Midbrain (tissue), 1 donor: ENCODE measurements around the gene GCLC.
"Not testable (repeated sequence)": the region's sequence is repeated elsewhere in the genome, so short reads cannot be mapped to it uniquely, and the experiment has no call there.

Experiments
- DNase-seq: peaks from one replicate; lab custom pipeline; 2025; lab: John Stamatoyannopoulos, UW

The GCLC gene

GRCh38 chr6:53492860-53493634 is 51.9 kb downstream of the GCLC start:
- DNase-seq: peak; percentile 86

- DNase-seq: no peak
These were observed 57.8 kb downstream of the GCLC start for GRCh38 chr6:53487080-53487479.

GRCh38 chr6:53486679-53487078 is 58.2 kb downstream of the GCLC start:
- no peak for DNase-seq

- peak; percentile 91 for DNase-seq
These were observed 60.2 kb downstream of the GCLC start for GRCh38 chr6:53484476-53485280.

- DNase-seq: peak; percentile 69
These were observed 61.2 kb downstream of the GCLC start for GRCh38 chr6:53483423-53484353.

- no peak for DNase-seq
These were observed 63.6 kb downstream of the GCLC start for GRCh38 chr6:53481323-53481722.

- not testable (repeated sequence) for DNase-seq
These were observed 64.1 kb downstream of the GCLC start for GRCh38 chr6:53480774-53481173.

- DNase-seq: no peak
These were observed 65.0 kb downstream of the GCLC start for GRCh38 chr6:53479871-53480270.

GRCh38 chr6:53476964-53477363 is 67.9 kb downstream of the GCLC start:
- DNase-seq: no peak

- DNase-seq: no peak
These were observed 70.9 kb downstream of the GCLC start for GRCh38 chr6:53474010-53474409.

- DNase-seq: no peak
These were observed 75.7 kb downstream of the GCLC start for GRCh38 chr6:53469163-53469562.

- DNase-seq: no peak
These were observed 78.6 kb downstream of the GCLC start for GRCh38 chr6:53466257-53466656.

GRCh38 chr6:53465732-53466131 is 79.2 kb downstream of the GCLC start:
- DNase-seq: no peak

GRCh38 chr6:53464927-53465460 is 79.9 kb downstream of the GCLC start:
- DNase-seq: no peak

GRCh38 chr6:53464483-53464882 is 80.4 kb downstream of the GCLC start:
- DNase-seq: no peak

GRCh38 chr6:53461696-53462095 is 83.2 kb downstream of the GCLC start:
- DNase-seq: no peak

GRCh38 chr6:53461041-53461656 is 83.8 kb downstream of the GCLC start:
- DNase-seq: no peak

GRCh38 chr6:53458105-53458866 is 86.6 kb downstream of the GCLC start:
- DNase-seq: no peak

GRCh38 chr6:53456809-53457208 is 88.1 kb downstream of the GCLC start:
- no peak for DNase-seq

GRCh38 chr6:53455678-53456077 is 89.2 kb downstream of the GCLC start:
- no peak for DNase-seq

GRCh38 chr6:53451165-53451564 is 93.7 kb downstream of the GCLC start:
- DNase-seq: no peak
